Astrocyte of the cerebellum (primary cell): ENCODE measurements around the gene IFRD2.
A peak's percentile ranks its signal among the peaks of the same experiment; 100 is the strongest.

ENCODE experiments used
- DNase-seq: peaks from one replicate; pipeline ENCODE4 v3.0.0-alpha.2; 2011; ENCODE audit warnings: low read depth
- H3K4me3 ChIP-seq: 2 replicates; pipeline ENCODE4 v1.5.1; 2011; ENCODE audit warnings: mild to moderate bottlenecking, low read depth, low read length, moderate library complexity
- CTCF ChIP-seq: IDR thresholded peaks from 2 replicates; pipeline ENCODE4 v1.5.1; 2012; ENCODE audit warnings: low read length, low read depth, moderate library complexity, mild to moderate bottlenecking; ENCODE audit errors: missing control alignments
- in situ Hi-C: cut with HindIII; loops from 2 replicates; pipeline ENCODE4 v1.10.0; 2017; ENCODE audit warnings: low sequenced_read_pairs

Gene IFRD2

DNA sequence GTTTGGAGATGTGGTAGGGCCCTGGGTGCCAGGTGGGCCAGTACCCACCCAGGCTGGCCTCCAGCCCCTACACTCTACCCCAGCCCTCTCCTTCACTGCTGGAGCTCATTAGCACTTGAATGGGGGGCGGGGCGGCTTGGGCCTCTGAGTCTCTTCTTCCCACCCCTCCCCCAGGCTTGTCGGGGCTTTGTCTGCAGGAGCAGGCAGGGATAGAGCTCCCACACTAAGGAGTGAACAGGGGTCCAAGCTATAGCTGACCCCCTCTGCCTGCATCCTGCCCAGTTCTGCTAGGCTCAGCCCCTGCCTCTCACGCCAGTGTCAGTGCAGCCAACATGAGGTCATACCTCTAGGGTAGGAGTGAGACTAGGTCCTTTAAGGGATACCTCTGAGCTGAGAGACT, 51.1 kb downstream of the IFRD2 start:
- TF ChIP-seq CTCF, result no peak
- in situ Hi-C loops, result loop anchor here (5.0 kb wide), 2 partner anchors 49 to 129 kb away; partner anchors contain the start of gene GNAT1
- H3K4me3 ChIP-seq, result no peak overlapping the region

GRCh38 chr3:50239649-50240048, 52.6 kb downstream of the IFRD2 start:
- in situ Hi-C loops, result loop anchor here (5.0 kb wide), 2 partner anchors 47 to 127 kb away; partner anchors contain the start of gene GNAT1
- no peak overlapping the region for H3K4me3 ChIP-seq
- TF ChIP-seq CTCF, result no peak
- DNase-seq, result no peak

More for the DNA sequence above, 51.1 kb downstream of the IFRD2 start:
- no peak for DNase-seq

- peak overlapping the region; percentile 94 for H3K4me3 ChIP-seq
- in situ Hi-C loops, result no loop called here
- TF ChIP-seq CTCF, result peak; percentile 26
- no peak for DNase-seq
These were observed 53.6 kb downstream of the IFRD2 start for GRCh38 chr3:50238549-50239026.

GRCh38 chr3:50237754-50238548, 54.3 kb downstream of the IFRD2 start:
- TF ChIP-seq CTCF, result no peak
- DNase-seq, result no peak
- in situ Hi-C loops, result no loop called here
- peak overlapping the region; percentile 94 for H3K4me3 ChIP-seq
